SH-SY5Y (cell line): ENCODE results near the gene ABTB2.

ENCODE experiments used
- GATA2 ChIP-seq: IDR thresholded peaks from 2 replicates; pipeline ENCODE4 v1.6.1; 2011; ENCODE audit warnings: mild to moderate bottlenecking, low read depth, low read length
- GATA3 ChIP-seq: IDR thresholded peaks from 2 replicates; pipeline ENCODE4 v1.6.1; 2011; ENCODE audit warnings: low read depth, mild to moderate bottlenecking, low read length, moderate library complexity

DNA sequence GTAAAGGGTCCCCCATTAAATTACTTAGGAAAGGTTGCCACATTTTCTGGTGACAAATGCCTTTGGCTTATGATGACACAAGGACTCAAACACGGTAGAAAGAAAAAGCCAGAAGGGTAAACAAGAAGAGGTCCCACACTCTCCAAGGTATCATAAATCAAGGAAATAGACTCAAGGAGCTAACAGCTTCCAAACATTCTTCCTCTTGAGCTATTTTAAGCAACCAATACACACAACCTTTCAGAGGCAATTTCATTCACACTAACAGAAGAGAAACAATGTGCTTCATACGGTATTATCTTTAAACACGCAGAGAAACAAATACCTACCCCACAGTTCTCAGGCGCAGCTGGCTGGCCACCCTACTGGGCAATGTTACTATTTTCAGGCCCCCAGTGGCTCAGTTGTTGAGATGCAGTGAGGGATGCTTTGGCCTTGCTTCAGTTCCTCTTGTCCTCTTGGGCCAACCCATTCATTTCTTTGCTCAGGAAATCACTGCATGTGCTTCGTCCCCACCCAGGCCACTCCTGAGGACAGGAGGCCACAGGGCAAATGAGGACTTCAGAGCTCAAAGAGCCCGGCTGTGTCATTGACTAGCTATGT is 15.8 kb downstream of the ABTB2 start:
- no peak for TF ChIP-seq GATA3
- TF ChIP-seq GATA2, result no peak
